Fibroblast of skin of abdomen (primary cell): ENCODE measurements around the gene HIP1.
A peak's percentile ranks its signal among the peaks of the same experiment; 100 is the strongest.
"Not testable (repeated sequence)": the region's sequence is repeated elsewhere in the genome, so short reads cannot be mapped to it uniquely, and the experiment has no call there.

ENCODE experiments used
- DNase-seq: peaks from one replicate; pipeline ENCODE4 v3.0.0-alpha.2; 2013

The HIP1 gene

DNA sequence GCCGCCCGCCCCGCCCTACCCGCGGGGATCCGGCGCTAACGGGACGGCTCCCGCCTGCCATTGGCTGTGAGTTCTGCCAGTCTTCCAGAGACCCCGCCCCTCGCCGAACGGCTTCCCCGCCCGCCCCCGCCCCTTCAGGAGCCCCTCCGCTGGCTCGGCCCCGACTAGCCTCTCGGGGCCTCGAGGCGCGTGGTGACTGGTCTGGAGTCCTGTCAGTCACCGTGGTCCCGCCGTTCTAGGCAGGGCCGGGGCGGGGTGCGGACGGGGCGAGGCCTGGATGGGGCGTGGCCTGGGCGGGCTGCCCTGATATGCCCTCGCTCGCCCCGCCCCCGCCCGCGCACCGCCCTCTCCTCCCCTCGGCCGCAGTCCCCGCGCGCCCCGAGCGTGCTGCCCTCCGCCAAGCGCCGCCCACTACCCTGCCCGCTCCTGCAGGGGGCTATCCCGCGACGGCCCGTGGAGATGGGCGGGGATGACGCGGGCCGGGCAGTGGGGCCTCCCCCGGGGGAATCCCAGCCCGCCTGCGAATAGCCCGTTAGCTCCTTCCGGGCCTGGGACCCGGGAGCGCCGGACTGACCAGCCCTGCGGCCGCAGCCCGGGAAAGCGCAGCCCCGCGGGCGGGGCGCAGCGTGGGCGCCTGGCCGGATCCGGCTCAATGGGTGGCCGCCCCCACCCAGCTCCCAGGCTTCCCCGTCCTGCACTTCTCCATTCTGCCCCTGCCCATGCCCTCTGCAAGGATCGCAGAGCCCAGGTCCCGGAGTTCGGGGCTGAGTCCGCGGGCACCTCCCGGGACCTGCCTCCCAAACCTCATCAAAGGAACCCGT is 444 bp upstream of the HIP1 start:
- DNase-seq: peak; percentile 99

GRCh38 chr7:75737856-75738603 is 711 bp downstream of the HIP1 start:
- DNase-seq: no peak

GRCh38 chr7:75735581-75736350 is 3.0 kb downstream of the HIP1 start:
- no peak for DNase-seq

DNA sequence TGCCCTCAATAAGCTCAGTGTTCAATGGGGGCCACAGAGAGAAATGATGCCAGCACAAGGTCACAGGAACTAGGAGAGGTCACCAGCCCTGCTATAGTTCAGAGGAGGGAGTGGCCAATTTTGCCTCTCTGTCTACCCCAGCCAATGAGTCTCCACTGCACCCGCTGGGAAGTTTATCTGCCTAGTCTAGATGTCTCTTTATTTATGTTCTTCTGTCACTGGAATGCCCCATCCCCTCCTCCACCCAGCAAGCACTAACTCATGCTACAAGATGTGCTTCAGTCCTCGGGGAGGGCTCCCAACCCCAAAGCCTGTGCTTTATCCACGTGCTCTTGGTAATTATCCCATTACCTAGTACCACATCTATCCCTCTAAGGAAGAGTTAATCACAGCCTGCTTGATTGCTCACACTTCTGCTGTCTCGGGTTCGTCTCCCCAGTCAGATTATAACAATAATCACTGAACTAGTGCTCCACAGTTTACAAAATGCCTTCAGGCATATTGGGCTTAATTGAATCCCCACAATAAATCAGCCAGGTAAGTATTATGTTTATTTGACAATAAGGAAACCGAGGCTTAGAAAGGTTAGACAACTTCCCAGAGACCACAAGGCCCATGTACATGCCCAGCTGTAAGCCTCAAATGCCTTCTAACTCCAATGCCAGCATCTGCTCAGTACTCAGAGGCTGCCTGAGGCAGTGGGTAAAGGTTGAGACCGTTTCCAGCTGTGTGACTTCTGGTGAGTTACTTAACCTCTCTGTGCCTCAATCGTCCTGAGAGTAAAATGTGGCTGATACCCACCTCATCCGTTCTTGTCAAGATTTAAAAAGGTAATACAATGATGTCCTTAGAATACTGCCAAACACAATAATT is 3.9 kb downstream of the HIP1 start:
- DNase-seq: peak; percentile 79

DNA sequence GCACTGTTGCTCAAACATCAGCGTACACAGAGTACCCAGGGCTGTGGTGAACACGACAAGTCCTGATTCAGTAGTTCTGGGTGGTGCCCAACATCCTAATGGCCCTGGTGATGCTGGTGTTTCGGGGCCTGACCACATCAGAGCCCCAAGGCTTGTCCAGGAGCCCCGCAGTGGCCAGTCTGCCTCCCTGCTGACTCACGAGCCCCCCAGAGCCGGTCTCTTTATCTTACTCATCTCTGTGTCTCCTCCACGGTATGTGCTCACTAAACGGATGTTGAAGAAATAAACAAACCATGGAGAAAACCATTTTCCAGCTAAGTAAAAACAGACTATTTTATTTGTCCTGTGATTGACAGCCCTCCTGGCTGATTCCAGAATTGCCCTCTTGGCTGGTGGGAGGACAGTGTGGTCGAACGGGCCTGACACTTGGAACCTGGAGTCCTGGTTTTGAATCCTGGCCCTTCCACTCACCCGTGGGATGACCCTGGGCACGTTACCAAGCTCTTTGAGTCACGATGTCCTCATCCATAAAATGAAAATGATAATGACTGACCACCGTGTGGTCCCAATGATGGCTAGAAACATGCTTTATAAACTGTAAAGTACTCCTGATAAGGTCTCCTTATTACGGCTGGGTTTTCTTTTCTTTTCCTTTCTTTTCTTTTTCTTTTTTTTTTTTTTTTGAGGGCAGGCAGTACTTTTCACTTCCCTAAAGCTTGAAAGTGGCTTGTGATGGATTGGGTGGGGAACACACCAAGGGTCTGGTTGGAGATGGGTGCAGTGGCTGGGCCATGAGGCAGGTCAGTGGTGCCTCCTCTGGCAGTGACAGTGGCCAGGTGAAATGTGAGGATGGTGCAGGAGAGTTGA is 5.7 kb downstream of the HIP1 start:
- peak; percentile 87 for DNase-seq

GRCh38 chr7:75732016-75732521 is 6.7 kb downstream of the HIP1 start:
- DNase-seq: no peak

- no peak for DNase-seq
Observed at GRCh38 chr7:75729851-75730274, 8.9 kb downstream of the HIP1 start.

DNA sequence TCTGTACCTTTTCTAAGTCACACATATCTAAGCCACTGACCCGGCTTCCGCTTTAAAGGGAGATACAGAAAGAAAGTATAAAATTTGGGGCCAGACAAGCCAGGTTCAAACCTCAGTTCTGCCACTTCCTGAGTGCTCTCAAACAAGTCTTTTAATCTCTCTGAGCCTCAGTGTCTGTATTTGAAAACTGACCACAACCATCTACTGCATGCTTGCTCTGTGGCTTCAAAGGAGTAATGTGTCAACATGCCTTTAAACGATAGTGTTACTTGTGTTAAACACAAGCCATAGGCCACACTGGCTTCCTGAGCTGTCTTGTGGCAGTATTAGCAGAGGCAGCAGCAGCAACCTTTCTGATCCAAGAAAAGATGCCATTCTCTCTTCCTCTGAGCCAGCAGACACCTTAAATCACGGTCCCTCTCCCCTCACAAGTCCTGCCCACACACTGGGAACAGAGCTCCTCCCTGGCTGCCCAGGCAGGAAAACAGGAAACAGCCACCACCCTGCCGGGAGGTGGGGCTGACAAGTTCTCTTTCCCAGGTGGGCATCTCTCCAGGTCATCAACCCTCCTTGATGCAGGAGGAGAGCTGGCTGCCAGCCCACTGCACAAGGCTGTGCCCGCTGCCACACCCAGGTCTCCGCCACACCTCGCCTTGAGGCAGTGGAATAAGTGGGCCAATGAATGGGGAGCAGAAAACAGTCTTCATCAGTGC is 10.7 kb downstream of the HIP1 start:
- peak; percentile 49 for DNase-seq

DNA sequence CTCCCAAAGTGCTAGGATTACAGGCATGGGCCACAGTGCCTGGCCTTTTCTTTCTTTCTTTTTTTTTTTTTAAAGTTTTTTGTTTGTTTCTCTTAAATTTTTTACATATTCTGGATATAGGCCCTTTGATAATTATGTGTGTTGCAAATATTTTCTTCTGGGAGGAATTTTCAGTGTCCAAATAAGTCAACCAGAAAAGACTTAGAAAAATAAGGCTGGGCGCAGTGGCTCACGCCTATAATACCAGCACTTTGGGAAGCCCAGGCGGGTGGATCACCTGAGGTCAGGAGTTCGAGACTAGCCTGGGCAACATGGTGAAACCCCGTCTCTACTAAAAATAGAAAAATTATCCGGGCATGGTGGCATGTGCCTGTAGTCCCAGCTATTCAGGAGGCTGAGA is 11.4 kb downstream of the HIP1 start:
- DNase-seq: not testable (repeated sequence)

- DNase-seq: no peak
Observed at GRCh38 chr7:75725306-75725705, 13.4 kb downstream of the HIP1 start.

GRCh38 chr7:75723444-75723843 is 15.3 kb downstream of the HIP1 start:
- no peak for DNase-seq

DNA sequence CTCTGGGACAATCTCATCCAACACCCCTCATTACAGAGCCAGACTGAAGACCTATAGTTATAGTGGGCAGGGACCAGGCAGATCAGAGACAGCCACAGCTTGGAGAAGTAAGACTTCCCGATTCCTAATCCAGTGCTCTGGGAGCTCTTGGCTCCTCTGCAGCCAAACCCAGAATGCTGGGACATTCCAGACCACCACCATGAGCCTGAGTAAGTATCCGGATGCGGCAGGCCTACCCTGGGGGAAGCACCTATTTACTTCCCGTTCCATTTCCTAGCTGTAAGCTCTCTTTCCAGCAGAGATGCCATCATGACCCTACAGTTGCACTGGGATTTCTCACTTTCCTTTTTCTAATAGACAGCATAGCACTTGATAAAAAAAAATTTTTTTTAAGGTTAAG is 16.4 kb downstream of the HIP1 start:
- DNase-seq: no peak

- DNase-seq: not testable (repeated sequence)
Observed at GRCh38 chr7:75721922-75722321, 16.8 kb downstream of the HIP1 start.

DNA sequence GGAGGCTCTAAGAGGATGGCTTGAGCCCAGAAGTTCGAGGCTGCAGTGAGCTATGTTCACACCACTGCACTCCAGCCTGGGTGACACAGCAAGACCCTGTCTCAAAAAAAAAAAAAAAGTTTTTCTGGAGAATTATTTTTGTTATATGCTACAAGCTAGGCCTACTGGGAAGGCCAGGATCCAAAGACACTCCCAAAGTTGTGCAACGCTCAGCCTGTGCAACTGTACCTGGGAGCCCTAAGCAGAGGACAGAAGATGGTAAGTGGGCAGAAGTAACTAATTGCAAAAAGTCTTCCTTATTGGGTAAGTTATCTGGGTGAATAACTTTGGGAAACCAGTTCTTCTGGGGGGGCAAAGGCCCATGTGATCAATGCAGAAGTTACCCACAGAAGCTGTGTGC is 17.3 kb downstream of the HIP1 start:
- no peak for DNase-seq

DNA sequence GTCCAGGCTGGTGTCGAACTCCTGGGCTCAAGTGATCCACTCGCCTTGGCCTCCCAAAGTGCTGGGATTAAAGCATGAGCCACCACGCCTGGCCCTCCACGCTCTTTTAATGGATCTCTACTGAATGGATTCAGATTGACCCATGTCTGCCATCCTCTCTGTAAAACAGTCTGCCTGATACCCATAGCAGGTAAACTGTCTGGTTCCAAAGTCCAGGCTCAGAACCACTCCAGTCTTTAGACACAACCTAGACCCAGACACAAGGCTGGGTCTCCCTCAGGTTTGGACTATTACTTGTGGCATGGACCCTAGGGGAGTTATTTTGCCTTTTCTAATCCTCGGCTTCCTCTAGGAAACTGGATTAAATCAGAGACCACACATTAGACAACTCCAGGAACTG is 19.1 kb downstream of the HIP1 start:
- DNase-seq: no peak

- DNase-seq: no peak
Observed at GRCh38 chr7:75718390-75719031, 20.2 kb downstream of the HIP1 start.

DNA sequence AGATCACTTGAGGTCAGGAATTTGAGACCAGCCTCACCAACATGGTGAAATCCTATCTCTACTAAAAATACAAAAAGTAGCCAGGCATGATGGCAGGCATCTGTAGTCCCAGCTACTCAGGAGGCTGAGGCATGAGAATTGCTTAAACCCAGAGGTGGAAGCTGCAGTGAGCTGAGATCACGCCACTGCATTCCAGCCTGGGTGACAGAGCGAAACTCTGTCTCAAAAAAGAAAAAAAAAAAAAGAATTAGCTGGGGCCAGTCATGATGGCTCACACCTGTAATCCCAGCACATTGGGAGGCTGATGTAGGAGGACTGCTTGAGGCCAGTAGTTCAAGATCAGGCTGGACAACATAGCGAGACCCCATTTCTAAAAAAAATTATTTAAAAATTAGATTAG is 21.0 kb downstream of the HIP1 start:
- not testable (repeated sequence) for DNase-seq

GRCh38 chr7:75716992-75717626 is 21.6 kb downstream of the HIP1 start:
- peak; percentile 90 for DNase-seq

DNA sequence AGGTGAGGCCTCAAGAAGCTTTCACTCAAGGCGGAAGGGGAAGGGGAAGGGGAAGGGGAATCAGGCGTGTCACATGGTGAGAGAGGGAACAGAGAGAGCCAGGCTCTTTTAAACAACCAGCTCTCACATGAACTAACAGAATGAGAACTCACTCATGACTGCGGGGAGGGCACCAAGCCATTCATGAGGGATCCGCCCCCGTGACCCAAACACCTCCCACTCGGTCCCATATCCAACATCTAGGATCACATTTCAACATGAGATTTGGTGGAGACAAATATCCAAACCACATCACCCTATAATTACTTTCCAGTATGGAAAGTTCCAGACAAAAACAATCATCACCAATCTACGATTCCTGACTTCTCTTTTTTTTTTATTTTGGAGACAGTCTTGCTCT is 22.9 kb downstream of the HIP1 start:
- no peak for DNase-seq
